GM12873 (cell line): ENCODE results near the gene DLK1.

Experiments used
- TF ChIP-seq, protein P1 (sequence below): IDR thresholded peaks from 2 replicates; pipeline ENCODE4 v1.5.1; 2012; ENCODE audit warnings: low read depth, mild to moderate bottlenecking, moderate library complexity, low read length, control low read depth; ENCODE audit not compliant: insufficient read depth; ENCODE audit errors: missing control alignments

Gene DLK1

DNA sequence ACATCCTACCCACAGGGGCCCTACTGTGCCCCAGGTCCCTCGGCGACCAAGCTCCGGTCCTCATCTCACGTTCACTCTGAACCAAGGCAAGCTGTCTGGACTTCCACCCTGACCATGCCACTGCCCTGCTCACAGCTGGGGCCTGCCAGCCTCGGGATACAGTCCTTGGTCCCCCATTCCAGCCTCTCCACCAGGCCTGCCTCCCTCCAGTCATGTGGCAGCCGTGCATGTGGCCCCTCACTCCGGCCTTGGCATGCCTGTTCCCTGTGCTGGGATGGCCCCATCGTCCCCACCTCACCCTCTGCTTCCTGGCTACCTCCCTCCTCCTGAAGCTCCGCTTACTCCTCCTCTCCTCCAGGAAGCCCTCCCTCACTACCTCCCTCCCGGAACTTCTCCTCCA lies 38.6 kb upstream of the DLK1 start:
- TF ChIP-seq, protein P1, sequence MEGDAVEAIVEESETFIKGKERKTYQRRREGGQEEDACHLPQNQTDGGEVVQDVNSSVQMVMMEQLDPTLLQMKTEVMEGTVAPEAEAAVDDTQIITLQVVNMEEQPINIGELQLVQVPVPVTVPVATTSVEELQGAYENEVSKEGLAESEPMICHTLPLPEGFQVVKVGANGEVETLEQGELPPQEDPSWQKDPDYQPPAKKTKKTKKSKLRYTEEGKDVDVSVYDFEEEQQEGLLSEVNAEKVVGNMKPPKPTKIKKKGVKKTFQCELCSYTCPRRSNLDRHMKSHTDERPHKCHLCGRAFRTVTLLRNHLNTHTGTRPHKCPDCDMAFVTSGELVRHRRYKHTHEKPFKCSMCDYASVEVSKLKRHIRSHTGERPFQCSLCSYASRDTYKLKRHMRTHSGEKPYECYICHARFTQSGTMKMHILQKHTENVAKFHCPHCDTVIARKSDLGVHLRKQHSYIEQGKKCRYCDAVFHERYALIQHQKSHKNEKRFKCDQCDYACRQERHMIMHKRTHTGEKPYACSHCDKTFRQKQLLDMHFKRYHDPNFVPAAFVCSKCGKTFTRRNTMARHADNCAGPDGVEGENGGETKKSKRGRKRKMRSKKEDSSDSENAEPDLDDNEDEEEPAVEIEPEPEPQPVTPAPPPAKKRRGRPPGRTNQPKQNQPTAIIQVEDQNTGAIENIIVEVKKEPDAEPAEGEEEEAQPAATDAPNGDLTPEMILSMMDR = no peak

DNA sequence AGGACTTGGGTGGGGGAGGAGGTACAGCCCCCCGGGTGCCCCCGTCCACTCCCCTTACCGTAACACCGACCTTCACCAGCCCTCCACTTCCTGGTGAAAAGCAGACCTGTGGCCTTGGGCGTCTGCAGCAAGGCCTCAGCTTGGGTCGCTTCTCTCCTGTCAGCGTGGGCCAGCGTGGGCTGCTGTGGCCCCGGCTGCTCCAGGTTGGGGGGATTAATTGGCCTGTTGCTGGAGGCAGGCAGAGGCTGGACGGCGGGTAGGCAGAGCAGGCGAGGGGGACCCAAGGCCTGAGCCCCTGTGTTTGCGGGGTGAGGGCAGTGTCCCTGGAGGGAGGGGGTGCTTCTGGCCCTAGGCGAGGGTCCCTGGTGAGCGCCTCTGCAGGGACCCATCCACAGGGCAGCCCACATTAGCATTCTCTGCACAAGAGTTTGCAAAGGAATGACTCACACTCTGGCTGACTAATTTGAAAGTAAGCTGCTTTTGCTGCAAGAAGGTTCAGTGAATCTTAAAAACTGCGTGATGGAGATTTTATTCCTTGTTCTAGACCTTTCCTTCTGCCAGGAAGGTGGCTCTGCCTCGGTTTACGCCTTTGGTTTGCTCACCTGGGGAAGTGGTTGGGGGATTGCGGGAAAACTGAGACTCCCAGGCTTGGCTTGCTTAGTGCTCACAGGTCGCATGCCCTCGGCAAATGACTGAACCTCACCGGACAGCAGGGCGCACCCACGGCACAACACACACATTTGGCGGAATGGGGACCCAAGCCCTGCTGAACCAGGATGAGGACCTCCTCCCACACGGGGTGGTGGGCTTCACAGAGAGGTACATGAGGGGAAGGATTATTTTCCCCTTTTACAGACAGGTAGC lies 37.9 kb upstream of the DLK1 start:
- TF ChIP-seq, protein P1 = no peak

DNA sequence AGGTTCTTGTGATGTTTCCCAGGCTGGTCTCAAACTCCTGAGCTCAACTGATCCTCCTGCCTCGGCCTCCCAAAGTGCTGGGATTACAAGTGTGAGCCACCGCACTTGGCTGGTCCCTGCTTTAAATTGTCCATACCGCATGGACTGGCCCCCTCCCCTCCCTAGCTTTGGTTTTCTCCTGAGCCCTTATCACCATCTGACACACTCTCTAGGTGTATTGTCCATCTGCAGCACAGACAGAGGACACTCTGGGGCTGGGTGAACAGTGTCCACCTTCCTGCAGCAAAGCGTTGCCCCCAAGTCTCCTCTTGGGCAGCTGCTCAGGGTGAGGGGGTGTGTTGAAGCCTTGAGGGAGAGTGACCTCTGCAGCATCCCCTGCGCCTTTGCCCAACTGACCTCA lies 36.0 kb upstream of the DLK1 start:
- TF ChIP-seq, protein P1 = no peak

DNA sequence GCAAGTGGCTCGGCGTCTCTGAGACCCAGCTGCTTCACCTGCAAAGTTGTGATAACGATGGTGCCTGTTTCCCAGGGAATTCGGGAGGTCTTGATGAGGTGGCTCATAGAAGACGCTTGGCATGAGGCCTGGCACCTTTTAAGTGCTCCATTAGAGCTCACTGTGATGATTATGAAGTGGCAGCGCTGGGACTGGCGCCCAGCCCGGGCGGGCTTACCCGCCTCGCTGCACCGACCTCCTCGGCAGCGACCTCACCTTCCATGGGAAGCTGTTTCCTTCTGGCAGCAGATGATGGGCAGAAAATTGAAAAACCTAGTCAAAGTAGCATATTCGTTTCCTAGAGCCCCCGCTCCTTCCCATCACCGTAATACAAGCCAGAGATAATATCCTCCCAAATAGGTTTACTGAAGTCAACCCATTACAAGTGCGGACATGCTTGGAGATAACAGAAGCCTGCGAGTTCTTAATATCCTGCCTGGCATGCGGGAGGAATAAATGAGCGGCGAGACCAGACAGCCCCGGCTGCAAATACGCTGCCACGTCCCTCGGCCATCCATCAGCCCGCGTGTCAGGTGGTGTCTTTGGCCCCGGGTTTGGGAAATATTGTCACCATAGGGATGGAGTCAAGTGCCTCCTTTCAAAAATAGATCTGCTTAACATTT lies 35.2 kb upstream of the DLK1 start:
- TF ChIP-seq, protein P1 = no peak

DNA sequence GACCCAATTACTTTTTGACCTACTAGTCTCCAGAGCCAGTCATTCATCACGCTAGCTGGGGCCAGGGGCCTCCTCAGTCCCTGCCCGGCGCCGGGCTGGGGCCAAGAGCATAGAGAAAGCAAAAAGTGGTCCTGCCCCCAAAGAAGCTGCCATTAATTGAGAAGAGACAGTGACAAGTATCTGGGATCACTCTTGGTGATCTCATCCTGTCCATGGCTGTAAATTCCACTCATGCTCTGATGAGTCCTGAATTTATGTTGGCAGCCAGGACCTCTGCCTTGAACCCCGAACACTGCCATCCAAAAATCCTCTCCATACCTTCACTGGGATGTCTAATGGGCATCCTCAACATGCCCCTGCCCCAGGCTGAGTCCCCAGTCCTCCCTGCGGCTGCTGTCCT lies 34.4 kb upstream of the DLK1 start:
- TF ChIP-seq, protein P1 = no peak

DNA sequence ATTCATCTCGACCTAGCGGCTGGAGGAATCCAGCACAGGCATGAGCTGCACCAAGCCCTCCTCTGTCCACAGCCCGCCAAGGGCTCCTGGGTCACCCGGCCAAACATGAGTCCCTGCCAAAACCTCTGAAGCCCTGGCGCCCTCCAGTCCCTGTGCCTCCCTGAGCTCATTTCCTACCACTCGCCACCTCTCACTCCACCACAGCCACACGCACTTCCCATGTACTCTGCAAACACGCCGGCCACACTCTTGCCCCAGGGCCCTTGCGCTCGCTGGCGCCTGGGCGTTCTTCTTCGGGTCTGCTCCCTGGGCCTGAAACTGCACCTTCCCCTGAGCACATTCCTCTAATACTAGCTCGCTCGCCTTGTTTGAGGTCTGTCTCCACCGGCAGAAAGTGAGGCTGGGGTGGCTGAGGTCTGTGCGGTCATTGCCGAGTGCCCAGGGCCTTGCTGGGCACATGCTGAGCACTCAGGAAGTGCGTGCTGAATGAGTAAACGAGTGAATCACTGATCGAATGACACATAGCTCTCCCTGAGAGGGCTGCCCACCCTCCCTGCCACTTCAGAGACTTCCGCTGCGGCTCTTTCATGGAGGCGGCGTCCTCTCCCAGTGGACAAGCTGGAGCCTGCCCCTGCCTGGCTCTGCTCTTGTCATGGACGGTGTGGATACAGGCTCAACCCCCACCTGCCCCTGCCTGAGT lies 33.7 kb upstream of the DLK1 start:
- TF ChIP-seq, protein P1 = no peak
